ENCODE data around the gene PLXNC1. TPM values are rescaled to one million over a fixed set of nuclear protein-coding genes. Genes with fewer than 3 reads are reported as not detected.
A peak's percentile ranks its signal among the peaks of the same experiment; 100 is the strongest.

The PLXNC1 gene
- total RNA-seq, 6 donors from 2014 or later, result 14.1 to 51.3 (median 24.6) TPM

GRCh38 chr12:94280063-94280462 is 131.7 kb downstream of the PLXNC1 start:
- WGBS, 2 donors, result 90 to 92% methylated on average over 7 of the region's 7 CpGs
- H3K9me3 ChIP-seq, result no peaks in the 10 kb centered on the region
- TF ChIP-seq EP300 (IDR thresholded peaks at IDR 0.05) (no peak), POLR2A (IDR thresholded peaks at IDR 0.05) (no peak), POLR2AphosphoS5 (IDR thresholded peaks at IDR 0.05) (no peak)
- TF ChIP-seq, protein P1, sequence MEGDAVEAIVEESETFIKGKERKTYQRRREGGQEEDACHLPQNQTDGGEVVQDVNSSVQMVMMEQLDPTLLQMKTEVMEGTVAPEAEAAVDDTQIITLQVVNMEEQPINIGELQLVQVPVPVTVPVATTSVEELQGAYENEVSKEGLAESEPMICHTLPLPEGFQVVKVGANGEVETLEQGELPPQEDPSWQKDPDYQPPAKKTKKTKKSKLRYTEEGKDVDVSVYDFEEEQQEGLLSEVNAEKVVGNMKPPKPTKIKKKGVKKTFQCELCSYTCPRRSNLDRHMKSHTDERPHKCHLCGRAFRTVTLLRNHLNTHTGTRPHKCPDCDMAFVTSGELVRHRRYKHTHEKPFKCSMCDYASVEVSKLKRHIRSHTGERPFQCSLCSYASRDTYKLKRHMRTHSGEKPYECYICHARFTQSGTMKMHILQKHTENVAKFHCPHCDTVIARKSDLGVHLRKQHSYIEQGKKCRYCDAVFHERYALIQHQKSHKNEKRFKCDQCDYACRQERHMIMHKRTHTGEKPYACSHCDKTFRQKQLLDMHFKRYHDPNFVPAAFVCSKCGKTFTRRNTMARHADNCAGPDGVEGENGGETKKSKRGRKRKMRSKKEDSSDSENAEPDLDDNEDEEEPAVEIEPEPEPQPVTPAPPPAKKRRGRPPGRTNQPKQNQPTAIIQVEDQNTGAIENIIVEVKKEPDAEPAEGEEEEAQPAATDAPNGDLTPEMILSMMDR (IDR thresholded peaks at IDR 0.05), result no peak
- no peak overlapping the region for H3K27ac ChIP-seq
- no peak for ATAC-seq (ENCODE audit: low FRiP score in 2 of 2)
- H3K4me3 ChIP-seq, result no peak overlapping the region
- no peak for DNase-seq
- no peaks in the 10 kb centered on the region for H3K27me3 ChIP-seq
- peaks cover 13 to 22% (median 17%) of the 10 kb centered on the region in 4 donors for H3K4me1 ChIP-seq
- peaks cover 0 to 12% (median 3%) of the 10 kb centered on the region in 4 donors for H3K36me3 ChIP-seq

DNA sequence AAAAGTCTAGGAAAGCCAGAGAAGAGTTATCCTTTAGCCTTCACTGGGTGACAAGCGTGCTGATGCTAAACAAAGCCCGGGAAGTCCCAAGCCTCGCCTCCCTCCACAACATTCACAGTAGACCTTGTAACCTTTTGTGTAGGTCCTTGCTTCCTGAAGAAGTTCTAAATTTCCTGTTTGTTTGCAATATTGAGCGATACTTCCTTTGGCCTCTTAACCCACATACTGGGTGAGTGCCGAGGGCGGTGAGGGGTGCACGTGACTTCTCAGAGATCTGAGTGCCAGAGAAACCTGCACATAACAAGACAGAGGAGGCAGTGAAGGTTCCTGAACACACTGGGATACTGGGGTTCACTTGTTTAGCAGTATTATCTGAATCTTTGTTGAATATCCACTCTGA is 134.3 kb downstream of the PLXNC1 start:
- peaks cover 0 to 16% (median 7%) of the 10 kb centered on the region in 4 donors for H3K36me3 ChIP-seq
- DNase-seq (peak in 1 of 2 donors; percentile 77), ATAC-seq (ENCODE audit: low FRiP score in 2 of 2) (peak; percentile 49 to 61)
- no peak overlapping the region for H3K4me3 ChIP-seq
- H3K27ac ChIP-seq, result peak overlapping the region; percentile 17 to 38 (median 19)
- WGBS, 2 donors, result 19 to 25% methylated on average over 7 of the region's 7 CpGs
- TF ChIP-seq POLR2A (IDR thresholded peaks at IDR 0.05) (no peak), EP300 (IDR thresholded peaks at IDR 0.05) (peak in 1 of 4 donors; percentile 30), POLR2AphosphoS5 (IDR thresholded peaks at IDR 0.05) (peak in 1 of 2 donors; percentile 72)
- TF ChIP-seq, protein P1 (IDR thresholded peaks at IDR 0.05), result no peak
- H3K9me3 ChIP-seq, result no peaks in the 10 kb centered on the region
- peaks cover 13 to 22% (median 17%) of the 10 kb centered on the region in 4 donors for H3K4me1 ChIP-seq
- no peaks in the 10 kb centered on the region for H3K27me3 ChIP-seq

DNA sequence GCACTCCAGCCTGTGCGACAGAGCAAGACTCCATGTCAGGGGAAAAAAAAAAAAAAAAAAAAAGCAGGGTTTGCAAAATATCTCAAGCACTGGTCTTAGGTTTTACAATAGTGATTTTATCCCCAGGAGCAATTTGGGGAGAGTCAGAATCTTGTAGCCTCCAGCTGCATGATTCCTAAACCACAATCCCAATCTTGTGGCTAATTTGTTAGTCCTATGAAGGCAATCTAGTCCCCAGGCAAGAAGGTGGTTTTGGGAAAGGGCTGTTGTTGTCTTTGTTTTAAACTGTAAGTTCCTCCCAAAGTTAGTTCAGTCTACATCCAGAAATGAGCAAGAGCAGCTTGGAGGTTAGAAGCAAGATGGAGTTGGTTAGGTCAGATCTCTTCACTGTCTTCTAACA is 135.7 kb downstream of the PLXNC1 start:
- H3K27me3 ChIP-seq, result no peaks in the 10 kb centered on the region
- DNase-seq (no peak), ATAC-seq (ENCODE audit: low FRiP score in 2 of 2) (no peak)
- no peak overlapping the region for H3K27ac ChIP-seq
- H3K36me3 ChIP-seq, result peaks cover 0 to 21% (median 7%) of the 10 kb centered on the region in 4 donors
- H3K4me3 ChIP-seq, result no peak overlapping the region
- WGBS, 2 donors, result 100% methylated on average over 1 of the region's 1 CpG
- TF ChIP-seq, protein P1 (IDR thresholded peaks at IDR 0.05), result no peak
- TF ChIP-seq POLR2A (IDR thresholded peaks at IDR 0.05), result no peak
- no peak for TF ChIP-seq POLR2AphosphoS5 (IDR thresholded peaks at IDR 0.05)
- no peak for TF ChIP-seq EP300 (IDR thresholded peaks at IDR 0.05)
- no peaks in the 10 kb centered on the region for H3K9me3 ChIP-seq
- peaks cover 16 to 22% (median 17%) of the 10 kb centered on the region in 4 donors for H3K4me1 ChIP-seq

- ATAC-seq (ENCODE audit: low FRiP score in 2 of 2), result no peak
- H3K27ac ChIP-seq, result no peak overlapping the region
- TF ChIP-seq, protein P1 (IDR thresholded peaks at IDR 0.05), result no peak
- TF ChIP-seq POLR2AphosphoS5 (IDR thresholded peaks at IDR 0.05), result no peak
- TF ChIP-seq EP300 (IDR thresholded peaks at IDR 0.05), result no peak
- H3K4me1 ChIP-seq, result peaks cover 24 to 27% (median 25%) of the 10 kb centered on the region in 4 donors
- 85 to 87% methylated on average over 2 of the region's 2 CpGs for WGBS, 2 donors
- no peaks in the 10 kb centered on the region for H3K27me3 ChIP-seq
- H3K4me3 ChIP-seq, result no peak overlapping the region
- H3K9me3 ChIP-seq, result no peaks in the 10 kb centered on the region
- no peak for DNase-seq
- H3K36me3 ChIP-seq, result peaks cover 0 to 17% (median 6%) of the 10 kb centered on the region in 4 donors
Observed at GRCh38 chr12:94284859-94285258, 136.5 kb downstream of the PLXNC1 start.

GRCh38 chr12:94285943-94286582 is 137.7 kb downstream of the PLXNC1 start:
- H3K4me3 ChIP-seq, result no peak overlapping the region
- no peak for ATAC-seq (ENCODE audit: low FRiP score in 2 of 2)
- H3K4me1 ChIP-seq, result peaks cover 34 to 37% (median 36%) of the 10 kb centered on the region in 4 donors
- peaks cover 0 to 9% (median 4%) of the 10 kb centered on the region in 4 donors for H3K36me3 ChIP-seq
- no peaks in the 10 kb centered on the region for H3K9me3 ChIP-seq
- no peaks in the 10 kb centered on the region for H3K27me3 ChIP-seq
- no peak overlapping the region for H3K27ac ChIP-seq
- TF ChIP-seq POLR2A (IDR thresholded peaks at IDR 0.05) (no peak), POLR2AphosphoS5 (IDR thresholded peaks at IDR 0.05) (no peak), EP300 (IDR thresholded peaks at IDR 0.05) (no peak)
- TF ChIP-seq, protein P1 (IDR thresholded peaks at IDR 0.05), result no peak
- no peak for DNase-seq
- 90 to 97% methylated on average over 8 of the region's 8 CpGs for WGBS, 2 donors

Data from upper lobe of left lung (tissue), 6 donors.